HL-60 (cell line): Measurements from ENCODE around the gene MICB.

Source experiments
- GABPA ChIP-seq: IDR thresholded peaks from 2 replicates; pipeline ENCODE4 v1.6.1; 2012; ENCODE audit warnings: low read depth
- POLR2AphosphoS5 ChIP-seq: IDR thresholded peaks from 2 replicates; pipeline ENCODE4 v1.6.1; 2012; ENCODE audit warnings: low read depth
- SPI1 ChIP-seq: IDR thresholded peaks from 2 replicates; pipeline ENCODE4 v1.6.1; 2012; ENCODE audit warnings: low read depth, mild to moderate bottlenecking, borderline replicate concordance
- TF ChIP-seq, protein P1 (sequence below): IDR thresholded peaks from one replicate; pipeline ENCODE4 v1.5.1; 2011; ENCODE audit warnings: low read length, control low read depth, inconsistent platforms; ENCODE audit not compliant: insufficient read depth

DNA sequence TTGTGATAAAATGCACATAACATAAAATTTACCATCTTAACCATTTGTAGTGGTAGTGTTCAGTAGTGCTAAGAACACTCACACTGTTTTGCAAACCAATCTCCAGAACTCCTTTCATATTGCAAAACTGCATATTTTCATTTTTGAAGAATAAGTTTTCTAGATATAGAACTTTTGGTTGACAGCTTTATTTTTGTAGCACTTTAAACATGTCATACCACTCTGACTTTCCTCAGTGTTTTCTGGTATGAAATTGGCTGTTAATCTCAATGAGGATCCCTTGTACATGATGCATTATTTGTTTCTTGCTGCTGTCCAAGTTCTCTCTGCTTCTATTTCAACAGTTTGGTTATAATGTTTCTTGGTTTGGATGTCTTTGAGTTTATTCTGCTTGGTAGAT lies 45.1 kb upstream of the MICB start:
- TF ChIP-seq, protein P1, sequence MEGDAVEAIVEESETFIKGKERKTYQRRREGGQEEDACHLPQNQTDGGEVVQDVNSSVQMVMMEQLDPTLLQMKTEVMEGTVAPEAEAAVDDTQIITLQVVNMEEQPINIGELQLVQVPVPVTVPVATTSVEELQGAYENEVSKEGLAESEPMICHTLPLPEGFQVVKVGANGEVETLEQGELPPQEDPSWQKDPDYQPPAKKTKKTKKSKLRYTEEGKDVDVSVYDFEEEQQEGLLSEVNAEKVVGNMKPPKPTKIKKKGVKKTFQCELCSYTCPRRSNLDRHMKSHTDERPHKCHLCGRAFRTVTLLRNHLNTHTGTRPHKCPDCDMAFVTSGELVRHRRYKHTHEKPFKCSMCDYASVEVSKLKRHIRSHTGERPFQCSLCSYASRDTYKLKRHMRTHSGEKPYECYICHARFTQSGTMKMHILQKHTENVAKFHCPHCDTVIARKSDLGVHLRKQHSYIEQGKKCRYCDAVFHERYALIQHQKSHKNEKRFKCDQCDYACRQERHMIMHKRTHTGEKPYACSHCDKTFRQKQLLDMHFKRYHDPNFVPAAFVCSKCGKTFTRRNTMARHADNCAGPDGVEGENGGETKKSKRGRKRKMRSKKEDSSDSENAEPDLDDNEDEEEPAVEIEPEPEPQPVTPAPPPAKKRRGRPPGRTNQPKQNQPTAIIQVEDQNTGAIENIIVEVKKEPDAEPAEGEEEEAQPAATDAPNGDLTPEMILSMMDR, result no peak
- TF ChIP-seq POLR2AphosphoS5, result no peak
- no peak for TF ChIP-seq SPI1
- no peak for TF ChIP-seq GABPA
